GM19035 (cell line): ENCODE results near the gene GABARAPL1.

ENCODE experiments used
- ATAC-seq: cut with Tn5 transposase; IDR thresholded peaks from one replicate; pipeline ENCODE4 v1.9.1; 2021; ENCODE audit not compliant: unreplicated experiment

GABARAPL1 gene

DNA sequence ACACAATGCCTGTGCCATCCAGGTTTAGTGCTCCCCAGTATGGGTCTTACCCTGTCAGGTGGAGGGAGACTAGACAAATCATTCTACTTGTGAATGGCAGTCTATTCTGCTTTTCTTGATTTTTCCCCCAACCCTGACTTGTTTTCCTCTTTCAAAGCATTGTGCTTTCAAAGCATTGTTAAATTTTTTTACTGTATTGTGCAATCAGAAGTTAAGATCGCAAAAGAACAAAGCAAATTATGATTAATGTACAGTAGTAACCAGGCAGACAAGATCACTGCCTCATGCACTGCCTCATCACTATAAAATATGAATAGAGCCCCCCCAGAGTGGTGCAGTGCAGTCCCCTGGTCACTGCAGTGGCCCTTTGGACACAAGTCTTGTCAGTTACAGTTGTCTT lies 14.1 kb downstream of the GABARAPL1 start:
- ATAC-seq, result no peak

DNA sequence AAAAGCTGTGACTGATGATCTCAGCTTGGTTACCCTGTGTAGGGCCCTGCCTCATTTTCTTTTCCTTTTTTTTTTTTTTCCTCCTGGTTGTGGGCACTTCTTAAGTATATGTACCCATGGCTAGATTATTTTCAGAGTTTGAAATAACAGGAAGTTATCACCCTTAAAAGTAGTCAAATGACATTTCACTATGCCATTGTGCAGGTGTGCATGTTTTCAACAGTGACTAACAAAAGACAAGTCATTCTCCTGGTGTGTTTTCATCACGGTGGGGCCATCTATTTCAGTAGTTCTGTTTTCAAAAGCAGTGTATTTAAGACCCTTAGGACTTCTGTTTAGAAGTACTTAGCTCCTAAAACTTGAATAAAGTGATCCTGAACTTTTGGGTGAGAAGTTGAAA lies 15.0 kb downstream of the GABARAPL1 start:
- ATAC-seq, result no peak

DNA sequence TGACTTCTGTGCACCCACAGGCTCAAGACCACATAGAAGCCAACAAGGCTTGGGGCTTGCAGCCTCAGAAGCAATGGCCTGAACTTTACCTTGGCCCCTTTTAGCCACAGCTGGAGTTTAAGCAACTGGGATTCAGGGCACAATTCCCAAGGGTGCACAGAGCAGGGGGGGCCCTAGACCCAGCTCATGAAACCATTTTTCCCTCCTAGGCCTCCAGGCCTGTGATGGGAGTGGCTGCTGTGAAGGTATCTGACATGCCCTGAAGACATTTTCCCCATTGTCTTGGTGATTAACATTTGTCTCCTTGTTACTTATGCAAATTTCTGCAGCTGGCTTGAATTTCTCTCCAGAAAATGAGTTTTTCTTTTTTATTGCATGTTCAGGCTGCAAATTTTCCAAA lies 21.9 kb downstream of the GABARAPL1 start:
- ATAC-seq, result no peak

DNA sequence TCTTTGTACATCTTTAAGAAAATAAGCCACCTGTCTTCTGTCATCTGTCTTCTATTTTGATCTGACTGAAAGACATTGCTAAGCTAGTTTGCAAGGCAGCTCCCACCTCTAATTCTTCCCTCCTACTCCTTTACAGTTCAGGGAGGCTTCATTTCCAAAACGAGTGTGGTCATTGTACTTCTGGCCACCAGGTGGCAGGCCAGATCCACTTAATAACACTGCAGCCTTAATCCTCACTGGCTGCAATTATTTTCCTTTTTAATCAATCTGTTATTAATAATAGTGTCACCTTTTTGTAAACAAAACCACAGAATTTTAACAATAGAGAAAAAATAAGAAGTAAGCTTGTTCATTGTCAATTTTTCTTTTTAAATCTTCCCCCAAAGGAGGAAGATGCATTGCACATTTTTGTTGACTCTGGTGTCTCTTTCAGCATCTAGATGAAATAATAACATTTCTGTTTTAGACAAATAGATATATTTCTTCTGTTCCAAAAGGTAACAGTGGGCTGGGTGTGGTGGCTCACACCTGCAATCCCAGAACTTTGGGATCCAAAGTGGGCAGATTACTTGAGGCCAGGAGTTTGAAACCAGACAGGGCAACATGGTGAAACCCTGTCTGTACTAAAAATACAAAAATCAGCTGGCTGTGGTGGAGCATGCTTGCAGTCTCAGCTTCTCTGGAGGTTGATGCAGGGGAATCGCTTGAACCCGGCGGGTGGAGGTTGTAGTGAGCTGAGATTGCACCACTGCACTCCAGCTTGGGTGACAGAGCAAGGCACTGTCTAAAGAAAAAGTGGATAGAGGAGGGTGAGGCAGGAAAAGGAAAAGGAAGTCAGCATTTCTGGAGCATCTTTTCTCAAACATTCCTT lies 23.3 kb downstream of the GABARAPL1 start:
- ATAC-seq, result no peak

DNA sequence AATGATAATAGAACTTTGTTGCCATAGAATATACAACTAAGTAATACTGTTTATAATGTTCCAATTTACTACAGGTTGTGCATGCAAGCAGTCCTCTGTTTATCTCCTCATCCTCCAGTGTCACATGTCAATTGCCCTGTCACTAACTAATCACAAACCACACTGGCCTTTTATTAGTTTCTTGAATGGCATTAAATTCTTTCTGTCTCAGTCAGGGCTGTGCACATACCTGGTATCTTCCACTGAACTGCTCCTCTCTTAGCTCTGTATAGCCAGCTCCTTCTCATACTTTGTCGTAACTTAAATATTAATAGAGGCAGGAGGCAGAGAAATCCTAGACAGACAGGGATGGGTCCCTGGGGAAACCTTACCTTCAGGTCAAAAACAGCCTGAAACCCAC lies 24.0 kb downstream of the GABARAPL1 start:
- no peak for ATAC-seq

DNA sequence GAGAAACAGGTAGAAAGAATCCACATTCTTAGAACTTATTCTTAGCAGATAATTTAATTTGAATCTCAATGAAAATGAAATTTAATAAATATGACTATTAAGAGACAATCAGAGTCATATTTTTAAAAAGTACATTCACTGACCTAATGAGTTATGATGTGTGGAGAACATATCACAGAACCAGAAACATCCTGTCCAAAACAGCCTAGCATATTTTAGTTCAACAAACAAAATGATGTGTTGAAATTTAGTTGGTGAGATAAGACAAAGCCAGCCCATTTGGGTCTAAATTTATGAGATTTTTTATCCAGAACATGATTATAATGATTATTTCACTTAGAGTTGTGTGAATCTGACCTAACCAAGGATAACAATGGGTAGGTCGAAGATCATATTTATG lies 25.8 kb downstream of the GABARAPL1 start:
- ATAC-seq, result no peak

GRCh38 chr12:10241290-10241689 lies 28.6 kb downstream of the GABARAPL1 start:
- no peak for ATAC-seq

- ATAC-seq, result no peak
Observed at GRCh38 chr12:10241727-10242126, 29.1 kb downstream of the GABARAPL1 start.

- no peak for ATAC-seq
Observed at GRCh38 chr12:10242539-10242938, 29.9 kb downstream of the GABARAPL1 start.

DNA sequence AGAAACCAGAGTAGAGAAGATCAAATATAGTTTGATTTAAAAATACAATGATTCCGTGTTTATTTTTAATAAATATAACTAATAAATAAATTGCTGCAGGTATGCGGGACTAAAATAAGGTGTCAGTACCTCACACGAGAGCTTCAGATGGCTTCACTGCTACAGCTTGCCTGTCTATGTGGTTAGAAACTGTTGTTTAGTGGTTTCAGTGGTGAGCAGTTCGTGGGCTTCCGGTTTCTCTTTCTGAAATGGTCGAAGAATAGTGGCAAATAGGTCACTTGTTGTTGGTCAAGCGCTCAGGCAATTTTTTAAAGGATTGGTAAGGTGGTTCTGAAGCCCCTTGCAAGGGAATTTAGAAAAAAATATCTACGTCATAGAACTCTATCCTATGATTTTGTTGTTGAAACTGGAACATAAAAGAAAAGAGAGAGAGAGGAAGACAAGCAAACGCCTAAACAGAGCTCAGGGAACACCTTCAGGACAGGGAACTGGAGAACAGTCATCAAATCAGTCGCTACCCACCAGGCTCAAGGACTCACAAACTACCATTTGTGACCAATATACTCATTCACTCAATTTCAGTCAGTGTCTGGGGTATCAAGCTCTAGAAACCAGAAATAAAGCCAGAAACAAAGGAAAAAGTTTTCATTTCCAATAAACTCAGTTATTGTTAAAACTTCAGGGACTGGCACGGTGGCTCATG lies 31.3 kb downstream of the GABARAPL1 start:
- peak; percentile 94 for ATAC-seq

DNA sequence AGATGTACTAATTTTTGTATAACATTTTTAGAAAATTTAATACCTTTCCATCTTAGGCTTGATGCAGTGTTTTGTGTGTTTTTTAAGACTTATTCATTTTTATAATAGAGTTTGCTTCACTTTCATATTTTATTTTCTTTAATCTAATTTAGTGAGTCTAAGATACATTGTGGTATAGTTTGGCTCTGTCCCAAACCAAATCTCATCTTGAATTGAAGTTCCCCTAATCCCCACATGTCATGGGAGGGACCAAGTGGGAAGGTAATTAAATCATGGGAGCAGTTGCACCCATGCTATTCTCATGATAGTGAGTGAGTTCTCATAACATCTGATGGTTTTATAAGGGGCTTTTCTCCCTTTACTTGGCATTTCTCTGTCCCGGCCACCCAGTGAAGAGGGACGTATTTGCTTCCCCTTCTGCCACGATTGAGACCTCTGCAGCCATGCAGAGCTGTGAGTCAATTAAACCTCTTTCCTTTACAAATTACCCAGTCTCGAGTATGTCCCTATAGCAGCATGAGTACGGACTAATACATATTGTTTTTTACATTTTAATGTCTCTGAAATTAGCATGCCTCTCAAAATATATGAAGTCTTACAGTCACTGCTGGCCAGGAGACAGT lies 34.9 kb downstream of the GABARAPL1 start:
- ATAC-seq, result no peak

DNA sequence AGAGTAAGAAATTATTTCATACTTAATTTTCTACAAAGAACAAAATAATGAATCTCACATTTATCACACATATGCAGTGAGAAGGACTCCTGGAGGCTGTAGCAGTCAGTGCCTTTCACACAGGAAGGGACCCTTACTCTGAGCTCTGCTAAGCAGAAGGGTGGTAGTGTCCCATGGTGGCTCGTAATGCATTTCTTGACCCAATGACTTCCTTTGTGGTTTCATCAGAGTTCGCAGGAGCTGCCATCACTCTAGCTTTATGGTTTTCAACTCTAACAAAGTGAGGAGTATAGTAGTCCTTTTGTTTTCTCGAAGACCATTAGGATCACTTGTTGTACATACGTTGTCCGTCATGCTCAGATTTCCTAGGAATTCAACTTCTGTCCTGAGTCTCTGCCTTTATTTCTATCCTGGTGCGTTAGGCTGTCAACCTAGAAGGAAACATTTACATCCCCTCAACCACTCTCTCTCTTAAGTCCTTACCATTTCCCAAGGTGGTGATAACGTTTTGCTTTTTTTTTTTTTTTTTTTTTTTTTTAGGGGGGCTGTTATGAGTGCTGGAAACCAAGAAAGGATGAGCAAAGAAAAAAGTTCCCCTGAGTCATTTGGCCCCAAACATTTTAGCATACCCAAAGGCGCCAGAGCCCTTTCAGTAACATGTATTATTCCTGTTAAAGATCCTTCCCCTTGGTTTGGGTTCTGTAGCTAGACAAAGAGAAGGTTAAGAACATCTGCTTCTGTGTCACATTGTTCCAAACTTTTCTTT lies 37.2 kb downstream of the GABARAPL1 start:
- ATAC-seq, result no peak

- ATAC-seq, result no peak
Observed at GRCh38 chr12:10251669-10252068, 39.0 kb downstream of the GABARAPL1 start.

DNA sequence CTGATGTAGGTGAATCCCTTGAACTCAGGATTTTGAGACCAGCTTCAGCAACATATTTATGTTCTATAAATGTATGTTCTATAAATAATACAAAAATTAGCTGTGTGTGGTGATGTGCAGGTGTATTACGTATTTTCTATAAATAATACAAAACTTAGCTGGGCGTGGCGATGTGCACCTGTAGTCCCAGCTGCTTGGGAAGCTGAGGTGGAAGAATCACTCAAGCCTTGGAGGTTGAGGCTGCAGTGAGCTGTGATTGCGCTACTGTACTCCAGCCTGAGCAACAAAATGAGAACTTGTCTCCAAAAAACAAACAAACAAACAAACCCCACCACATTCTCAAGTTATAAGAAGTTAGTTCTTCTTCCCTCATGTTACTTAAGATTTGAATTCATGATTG lies 39.5 kb downstream of the GABARAPL1 start:
- ATAC-seq, result no peak

DNA sequence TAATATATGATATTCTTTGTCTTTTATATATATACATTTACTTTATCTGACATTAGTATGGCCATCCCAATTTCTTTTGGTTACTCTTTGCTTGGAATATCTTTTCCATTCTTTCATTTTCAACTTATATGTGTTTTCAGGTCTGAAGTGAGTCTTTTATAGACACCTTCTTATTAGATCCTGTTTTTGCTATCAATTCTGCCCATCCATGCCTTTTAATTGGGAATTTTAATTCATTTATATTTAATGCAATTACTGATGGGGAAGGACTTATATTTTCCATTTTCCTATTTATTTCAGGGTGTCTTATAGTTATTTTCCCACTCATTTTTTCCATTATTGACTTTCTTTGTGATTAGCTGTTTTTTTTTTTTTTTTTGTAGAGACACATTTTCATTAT lies 43.4 kb downstream of the GABARAPL1 start:
- no peak for ATAC-seq

GRCh38 chr12:10260927-10261326 lies 48.2 kb downstream of the GABARAPL1 start:
- no peak for ATAC-seq

DNA sequence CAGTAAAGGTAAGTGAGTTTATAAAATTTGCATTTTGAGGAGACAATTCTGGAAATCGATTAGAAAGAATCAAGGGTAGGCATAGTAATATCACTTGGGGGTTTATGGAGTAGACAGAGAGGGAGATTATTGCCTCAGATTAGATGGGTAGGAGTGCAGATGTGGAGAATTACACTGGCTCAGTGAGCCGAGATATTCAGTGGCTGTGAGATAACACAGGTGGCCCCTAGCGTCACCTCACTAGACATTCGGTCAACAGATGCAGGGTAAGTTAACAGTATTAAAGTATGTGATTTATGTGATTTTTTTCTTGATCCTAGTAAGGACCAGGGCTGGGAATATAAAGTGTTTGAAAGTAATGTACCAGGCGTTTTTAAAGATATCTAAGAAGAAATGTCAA lies 55.4 kb downstream of the GABARAPL1 start:
- ATAC-seq, result no peak

- no peak for ATAC-seq
Observed at GRCh38 chr12:10272467-10272866, 59.8 kb downstream of the GABARAPL1 start.
